Ascending aorta (tissue), 2 donors: ENCODE results near the gene SYNE3. TPM values are rescaled to one million over a fixed set of nuclear protein-coding genes. Genes with fewer than 3 reads are reported as not detected.

Experiments
- DNase-seq, 2 donors: peaks; one replicate each; pipeline ENCODE4 v3.0.0-alpha.2; 2019; ENCODE audit warnings: low spot score in 2 of 2
- H3K27ac ChIP-seq, 2 donors: fragments of 200-600 bp; sonication (generic); one replicate each; pipeline ENCODE4 v1.5.1; 2016 to 2017; ENCODE audit warnings: mild to moderate bottlenecking in 1 of 2
- H3K27me3 ChIP-seq: fragments of 200-600 bp; sonication (generic); one replicate; pipeline ENCODE4 v1.5.1; 2017
- H3K36me3 ChIP-seq, 2 donors: fragments of 200-600 bp; sonication (generic); one replicate each; pipeline ENCODE4 v1.5.1; 2016
- H3K4me1 ChIP-seq, 2 donors: fragments of 200-600 bp; sonication (generic); one replicate each; pipeline ENCODE4 v1.5.1; 2016 to 2017; ENCODE audit warnings: mild to moderate bottlenecking in 1 of 2
- H3K4me3 ChIP-seq, 2 donors: fragments of 200-600 bp; sonication (generic); one replicate each; pipeline ENCODE4 v1.5.1; 2016 to 2017; ENCODE audit warnings: mild to moderate bottlenecking in 1 of 2
- H3K9me3 ChIP-seq, 2 donors: fragments of 200-600 bp; sonication (generic); one replicate each; pipeline ENCODE4 v1.5.1; 2016
- intact Hi-C: fragments of 100-400 bp; cut with DNase I; formaldehyde crosslinking; loops from one replicate; pipeline ENCODE4 v1.15.1; 2023
- total RNA-seq: library from RNA; depleted of rRNA; stranded (reverse); fragments of >200 nt; gene quantifications from one replicate; pipeline ENCODE4 v1.1.0, GENCODE V29; 2016
- TF ChIP-seq, protein P1 (sequence below), 3 experiments: fragments of 200-600 bp in 2 of 3; fragments of 450-650 bp in 1 of 3; sonication (generic) in 2 of 3; IDR thresholded peaks; one replicate each; pipeline ENCODE4 v1.5.1; 2016 to 2019; ENCODE audit warnings: antibody characterized with exemption in 3 of 3, mild to moderate bottlenecking in 1 of 3, moderate library complexity in 1 of 3

Gene SYNE3
- total RNA-seq, 1 donor from 2014 or later, result 84.1 TPM

DNA sequence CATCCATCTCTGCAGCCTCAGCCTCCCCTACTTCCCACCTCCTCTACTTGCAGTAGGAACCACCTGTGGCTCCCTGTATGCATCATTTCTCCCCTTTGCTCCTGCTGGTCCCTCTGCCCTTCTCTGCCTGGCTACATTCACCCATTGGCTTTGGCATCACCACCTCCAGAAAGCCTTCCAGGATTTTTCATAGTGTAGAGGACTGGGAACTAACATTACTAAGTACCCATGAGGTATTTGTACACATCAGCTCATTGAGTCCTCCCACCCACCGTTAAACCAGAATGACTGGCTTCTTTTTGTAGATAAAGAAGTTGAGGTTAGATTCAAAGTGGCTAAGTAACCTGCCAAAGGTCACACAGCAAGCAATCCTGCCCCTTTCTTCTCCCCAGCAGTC is 17.1 kb downstream of the SYNE3 start:
- Histone ChIP-seq H3K4me1 (peaks cover 8 to 67% of the 10 kb centered on the region in 2 donors), H3K36me3 (peaks cover 0 to 6% of the 10 kb centered on the region in 2 donors), H3K27ac (peak overlapping the region in 1 of 2 donors; percentile 32), H3K27me3 (no peaks in the 10 kb centered on the region), H3K4me3 (no peak overlapping the region), H3K9me3 (no peaks in the 10 kb centered on the region)
- no peak for DNase-seq
- intact Hi-C loops, result no loop called here
- TF ChIP-seq, protein P1, sequence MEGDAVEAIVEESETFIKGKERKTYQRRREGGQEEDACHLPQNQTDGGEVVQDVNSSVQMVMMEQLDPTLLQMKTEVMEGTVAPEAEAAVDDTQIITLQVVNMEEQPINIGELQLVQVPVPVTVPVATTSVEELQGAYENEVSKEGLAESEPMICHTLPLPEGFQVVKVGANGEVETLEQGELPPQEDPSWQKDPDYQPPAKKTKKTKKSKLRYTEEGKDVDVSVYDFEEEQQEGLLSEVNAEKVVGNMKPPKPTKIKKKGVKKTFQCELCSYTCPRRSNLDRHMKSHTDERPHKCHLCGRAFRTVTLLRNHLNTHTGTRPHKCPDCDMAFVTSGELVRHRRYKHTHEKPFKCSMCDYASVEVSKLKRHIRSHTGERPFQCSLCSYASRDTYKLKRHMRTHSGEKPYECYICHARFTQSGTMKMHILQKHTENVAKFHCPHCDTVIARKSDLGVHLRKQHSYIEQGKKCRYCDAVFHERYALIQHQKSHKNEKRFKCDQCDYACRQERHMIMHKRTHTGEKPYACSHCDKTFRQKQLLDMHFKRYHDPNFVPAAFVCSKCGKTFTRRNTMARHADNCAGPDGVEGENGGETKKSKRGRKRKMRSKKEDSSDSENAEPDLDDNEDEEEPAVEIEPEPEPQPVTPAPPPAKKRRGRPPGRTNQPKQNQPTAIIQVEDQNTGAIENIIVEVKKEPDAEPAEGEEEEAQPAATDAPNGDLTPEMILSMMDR (IDR thresholded peaks at IDR 0.05), result no peak

- Histone ChIP-seq H3K36me3 (peaks cover 0 to 6% of the 10 kb centered on the region in 2 donors), H3K4me3 (no peak overlapping the region), H3K4me1 (peaks cover 8 to 63% of the 10 kb centered on the region in 2 donors), H3K27me3 (no peaks in the 10 kb centered on the region), H3K27ac (peak overlapping the region; percentile 32 to 61), H3K9me3 (no peaks in the 10 kb centered on the region)
- DNase-seq, result no peak
- intact Hi-C loops, result no loop called here
- TF ChIP-seq, protein P1 (IDR thresholded peaks at IDR 0.05), result no peak
Observed at GRCh38 chr14:95498622-95499353, 17.7 kb downstream of the SYNE3 start.

DNA sequence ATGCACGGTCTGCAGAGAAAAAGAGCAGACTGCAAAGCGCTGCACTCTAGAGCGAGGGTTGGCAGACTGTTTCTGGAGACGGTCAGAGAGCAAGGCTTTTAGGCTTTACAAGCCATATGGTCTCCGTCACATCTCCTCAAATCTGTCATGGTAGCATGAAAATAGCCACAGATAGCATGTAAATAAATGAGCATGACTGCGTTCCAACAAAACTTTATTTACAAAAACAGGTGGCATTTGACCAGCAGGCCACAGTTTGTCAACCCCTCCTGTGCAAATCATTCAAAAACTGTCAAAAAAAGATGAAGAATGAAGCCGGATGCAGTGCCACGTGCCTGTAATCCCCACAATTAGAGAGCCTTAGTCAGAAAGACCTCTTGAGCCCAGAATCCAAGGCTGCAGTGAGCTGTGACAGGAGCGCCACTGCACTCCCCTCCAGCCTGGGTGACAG is 18.9 kb downstream of the SYNE3 start:
- TF ChIP-seq, protein P1 (IDR thresholded peaks at IDR 0.05), result no peak
- H3K4me1 ChIP-seq, result peaks cover 8 to 61% of the 10 kb centered on the region in 2 donors
- H3K27me3 ChIP-seq, result no peaks in the 10 kb centered on the region
- H3K36me3 ChIP-seq, result peaks cover 0 to 3% of the 10 kb centered on the region in 2 donors
- intact Hi-C loops, result no loop called here
- no peaks in the 10 kb centered on the region for H3K9me3 ChIP-seq
- no peak for DNase-seq
- no peak overlapping the region for H3K4me3 ChIP-seq
- peak overlapping the region in 1 of 2 donors; percentile 43 for H3K27ac ChIP-seq

- Histone ChIP-seq H3K27ac (peak overlapping the region; percentile 43 to 58), H3K36me3 (peaks cover 0 to 3% of the 10 kb centered on the region in 2 donors), H3K9me3 (no peaks in the 10 kb centered on the region), H3K4me1 (peaks cover 8 to 56% of the 10 kb centered on the region in 2 donors), H3K27me3 (no peaks in the 10 kb centered on the region), H3K4me3 (no peak overlapping the region)
- no peak for DNase-seq
- intact Hi-C loops, result no loop called here
- TF ChIP-seq, protein P1 (IDR thresholded peaks at IDR 0.05), result no peak
Observed at GRCh38 chr14:95496690-95497259, 19.7 kb downstream of the SYNE3 start.

DNA sequence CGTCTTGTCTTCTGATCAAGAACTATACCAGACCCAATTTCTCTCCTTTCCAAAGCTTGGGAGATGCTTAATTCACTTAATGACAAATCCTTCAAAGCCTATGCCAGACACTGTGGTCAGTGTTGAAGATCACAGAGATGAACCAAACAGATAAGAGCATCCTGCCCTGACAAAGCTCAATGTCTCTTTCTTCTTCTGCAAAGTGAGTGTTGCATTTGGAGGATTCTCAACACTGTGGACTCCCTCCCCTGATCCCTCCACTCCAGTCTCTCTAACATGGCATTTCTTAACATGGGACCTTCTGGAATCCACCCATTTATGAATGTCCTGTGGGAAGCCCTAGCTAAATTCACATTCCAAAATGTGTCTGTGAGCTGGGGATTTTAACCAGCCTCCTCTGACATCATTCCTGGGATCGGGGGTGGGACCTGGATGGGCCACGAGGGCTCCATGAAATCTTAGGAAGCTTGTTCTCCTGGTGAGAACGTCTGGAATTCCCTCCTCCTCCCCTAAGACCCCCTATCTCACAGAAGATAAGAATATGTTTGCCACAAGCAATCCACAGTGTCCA is 20.3 kb downstream of the SYNE3 start:
- H3K9me3 ChIP-seq, result no peaks in the 10 kb centered on the region
- no peak for DNase-seq
- H3K4me3 ChIP-seq, result no peak overlapping the region
- H3K4me1 ChIP-seq, result peaks cover 8 to 52% of the 10 kb centered on the region in 2 donors
- TF ChIP-seq, protein P1 (IDR thresholded peaks at IDR 0.05), result no peak
- H3K36me3 ChIP-seq, result peaks cover 0 to 3% of the 10 kb centered on the region in 2 donors
- no peaks in the 10 kb centered on the region for H3K27me3 ChIP-seq
- intact Hi-C loops, result no loop called here
- peak overlapping the region; percentile 43 to 58 for H3K27ac ChIP-seq
